ENCODE measurements around the gene HIP1R.

Gene HIP1R

DNA sequence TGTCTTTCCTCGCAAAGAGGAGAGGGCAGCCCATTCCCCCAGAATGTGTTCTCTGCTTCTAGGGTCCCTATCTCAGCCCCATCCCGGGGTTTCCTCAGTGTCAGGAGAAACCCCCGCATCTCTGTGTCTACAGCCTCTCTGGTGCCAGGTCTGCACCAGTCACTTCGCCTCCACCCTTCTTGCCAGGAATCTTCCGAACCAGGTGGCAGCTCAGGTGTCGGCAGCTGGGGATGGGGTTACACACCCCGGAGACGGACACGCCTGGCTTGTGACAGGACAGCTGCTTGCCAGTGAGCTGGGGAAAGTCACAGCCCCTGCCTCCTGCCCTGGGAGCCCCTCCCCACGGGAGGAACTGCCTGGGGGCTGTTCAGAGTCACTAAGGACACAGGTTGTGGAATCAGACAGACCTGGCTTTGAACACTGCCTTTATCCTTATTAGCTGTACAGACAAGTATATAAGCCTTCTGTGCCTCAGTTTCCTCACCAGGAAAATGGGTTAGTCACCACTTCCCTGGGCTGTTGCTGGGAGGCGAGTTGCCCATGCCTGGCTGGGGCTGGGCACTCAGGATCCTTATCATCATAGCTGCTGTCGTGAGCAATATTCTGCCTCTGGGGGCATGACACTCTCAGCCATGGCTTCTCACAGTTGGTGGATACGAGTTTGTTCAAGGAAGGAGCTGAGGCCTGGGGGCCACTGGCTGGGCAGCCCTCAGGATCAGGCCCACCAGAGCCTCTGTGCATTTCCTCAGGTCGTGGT lies 10.8 kb downstream of the HIP1R start:
- in situ Hi-C loops (cut with MboI; ENCODE audit: low pct_unique_long_range_greater_than_20kb, low sequenced_read_pairs): no loop called here
- no peak for DNase-seq

DNA sequence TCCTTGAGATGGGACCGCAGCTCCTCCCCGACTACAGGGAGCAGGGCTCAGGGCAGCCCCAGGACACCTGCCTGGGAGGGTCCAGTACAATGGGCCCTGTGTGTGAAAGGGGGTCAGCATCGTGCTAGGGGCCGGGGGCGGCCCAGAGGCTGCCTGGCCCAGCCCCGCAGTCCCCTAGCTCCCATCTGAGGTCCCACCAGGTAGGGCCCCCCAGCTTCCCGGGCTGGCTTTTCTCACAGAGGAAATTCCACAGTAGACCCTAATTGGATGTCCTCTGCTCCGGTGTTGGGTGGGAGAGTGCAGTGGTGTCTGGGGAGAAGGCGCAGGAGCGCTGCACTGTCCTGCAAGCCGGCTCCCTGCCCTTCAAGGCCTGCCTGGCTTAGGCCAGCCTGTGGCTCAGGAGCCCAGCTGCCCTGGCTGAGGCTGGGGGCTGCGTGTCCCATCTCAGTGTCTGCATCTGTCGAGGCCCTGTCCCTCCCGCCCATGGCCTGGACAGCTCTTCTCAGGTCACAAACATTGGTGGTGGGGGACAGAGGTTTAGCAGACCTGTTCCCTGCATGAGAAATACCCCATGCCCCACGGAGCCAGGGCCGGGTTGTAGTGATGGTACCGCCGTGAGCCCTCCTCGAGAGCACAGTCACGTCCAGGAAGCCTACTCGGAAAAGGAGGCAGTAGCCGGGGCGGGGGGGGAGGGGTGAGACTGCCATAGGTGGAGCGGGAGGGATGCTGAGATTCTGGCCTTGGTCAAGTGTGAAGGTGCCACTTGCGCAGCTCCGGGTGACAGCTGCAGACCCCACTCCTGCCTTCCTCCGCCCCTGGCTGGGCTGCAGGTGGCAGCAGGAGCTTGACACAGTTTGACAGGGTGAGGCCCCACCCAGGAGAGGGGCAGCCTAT lies 11.6 kb downstream of the HIP1R start:
- in situ Hi-C loops (cut with MboI; ENCODE audit: low pct_unique_long_range_greater_than_20kb, low sequenced_read_pairs): no loop called here
- no peak for DNase-seq

DNA sequence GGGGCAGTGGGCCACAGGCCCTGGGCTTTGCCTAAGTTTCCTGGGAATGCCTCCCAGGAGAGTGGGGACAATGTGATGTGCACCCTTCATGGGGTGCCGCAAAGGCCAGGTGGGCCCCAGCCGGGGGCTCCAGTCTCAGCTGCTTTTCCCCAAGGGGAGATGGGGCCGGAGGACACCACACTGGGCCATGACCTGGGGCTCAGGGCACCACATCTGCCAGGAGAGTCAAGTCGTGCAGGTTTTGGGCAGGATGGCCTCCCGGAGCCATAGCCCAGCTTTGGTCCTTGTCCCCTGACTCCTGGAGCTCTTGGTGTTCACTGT lies 12.2 kb downstream of the HIP1R start:
- in situ Hi-C loops (cut with MboI; ENCODE audit: low pct_unique_long_range_greater_than_20kb, low sequenced_read_pairs): no loop called here
- DNase-seq: no peak

GRCh38 chr12:122847921-122848421 lies 12.7 kb downstream of the HIP1R start:
- in situ Hi-C loops (cut with MboI; ENCODE audit: low pct_unique_long_range_greater_than_20kb, low sequenced_read_pairs): no loop called here
- no peak for DNase-seq

GRCh38 chr12:122848471-122849351 lies 13.5 kb downstream of the HIP1R start:
- DNase-seq: no peak
- in situ Hi-C loops (cut with MboI; ENCODE audit: low pct_unique_long_range_greater_than_20kb, low sequenced_read_pairs): no loop called here

DNA sequence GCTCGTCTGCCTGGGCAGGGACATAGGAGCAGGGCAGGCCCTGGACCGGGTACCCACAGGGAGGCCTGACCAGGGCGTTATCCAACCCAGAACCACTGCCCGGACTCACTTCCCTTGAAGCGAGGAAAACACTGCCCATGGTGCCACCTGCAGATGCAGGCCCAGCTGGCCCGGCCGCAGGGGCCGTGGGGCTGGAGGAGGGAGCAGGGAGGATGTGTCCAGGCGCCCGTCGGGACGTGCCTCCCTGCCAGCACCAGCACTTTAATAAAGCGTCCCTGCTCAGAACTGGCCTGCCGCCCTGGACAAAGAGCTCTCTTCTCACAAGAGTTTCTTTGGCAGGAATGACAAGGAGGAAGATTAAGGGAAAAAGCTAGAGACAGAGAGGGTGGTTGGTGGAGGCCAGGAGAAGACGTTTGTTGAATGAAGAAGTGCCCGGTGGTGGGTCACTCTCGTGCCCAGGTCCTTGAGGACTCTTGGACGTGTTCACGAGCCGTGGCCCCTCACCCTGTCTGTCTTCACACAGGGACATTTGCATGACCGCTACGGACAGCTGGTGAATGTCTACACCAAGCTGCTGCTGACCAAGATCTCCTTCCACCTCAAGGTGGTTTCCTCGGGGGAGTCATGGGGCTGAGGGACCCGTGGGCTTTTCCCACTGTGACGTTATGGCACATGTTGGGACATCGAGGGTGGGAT lies 14.2 kb downstream of the HIP1R start:
- no peak for DNase-seq
- in situ Hi-C loops (cut with MboI; ENCODE audit: low pct_unique_long_range_greater_than_20kb, low sequenced_read_pairs): loop anchor here (10.0 to 25.0 kb wide), 2 partner anchors 95 to 388 kb away; partner anchors contain the start of genes MPHOSPH9 and MTRFR

- no peak for DNase-seq
- in situ Hi-C loops (cut with MboI; ENCODE audit: low pct_unique_long_range_greater_than_20kb, low sequenced_read_pairs): loop anchor here (10.0 to 25.0 kb wide), 2 partner anchors 95 to 387 kb away; partner anchors contain the start of genes MPHOSPH9 and MTRFR
Measured at GRCh38 chr12:122850048-122850445, 14.8 kb downstream of the HIP1R start.

DNA sequence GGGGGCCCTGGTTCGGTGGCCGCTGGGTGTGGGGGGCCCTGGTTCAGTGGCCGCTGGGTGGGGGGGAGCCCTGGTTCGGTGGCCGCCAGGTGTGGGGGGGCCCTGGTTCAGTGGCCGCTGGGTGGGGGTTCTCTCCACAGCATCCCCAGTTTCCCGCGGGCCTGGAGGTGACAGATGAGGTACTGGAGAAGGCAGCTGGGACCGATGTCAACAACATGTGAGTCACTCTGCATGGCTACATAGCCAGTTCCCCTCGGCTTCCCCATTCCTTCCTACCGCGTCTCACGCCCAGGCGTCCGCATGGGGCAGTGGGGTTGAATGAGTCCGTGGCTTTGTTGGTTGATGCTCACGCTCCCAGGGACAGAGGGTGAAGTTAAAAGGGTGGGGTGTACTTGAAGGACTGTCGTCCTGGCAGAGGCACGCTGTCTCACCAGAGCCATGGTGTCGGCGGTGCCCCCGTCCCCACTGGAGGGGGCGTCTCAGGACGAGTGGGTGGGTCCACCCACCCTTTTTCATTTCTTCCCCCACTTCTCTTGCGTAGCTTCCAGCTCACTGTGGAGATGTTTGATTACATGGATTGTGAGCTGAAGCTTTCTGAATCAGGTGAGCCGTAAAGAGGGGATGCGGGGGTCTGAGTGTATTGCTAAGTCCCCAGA lies 15.6 kb downstream of the HIP1R start:
- in situ Hi-C loops (cut with MboI; ENCODE audit: low pct_unique_long_range_greater_than_20kb, low sequenced_read_pairs): loop anchor here (10.0 to 25.0 kb wide), 2 partner anchors 94 to 386 kb away; partner anchors contain the start of genes MPHOSPH9 and MTRFR

GRCh38 chr12:122851820-122852219 lies 16.6 kb downstream of the HIP1R start:
- in situ Hi-C loops (cut with MboI; ENCODE audit: low pct_unique_long_range_greater_than_20kb, low sequenced_read_pairs): loop anchor here (10.0 to 25.0 kb wide), 2 partner anchors 93 to 385 kb away; partner anchors contain the start of genes MPHOSPH9 and MTRFR
- DNase-seq: no peak

More for the DNA sequence above, 15.6 kb downstream of the HIP1R start:
- DNase-seq: no peak

DNA sequence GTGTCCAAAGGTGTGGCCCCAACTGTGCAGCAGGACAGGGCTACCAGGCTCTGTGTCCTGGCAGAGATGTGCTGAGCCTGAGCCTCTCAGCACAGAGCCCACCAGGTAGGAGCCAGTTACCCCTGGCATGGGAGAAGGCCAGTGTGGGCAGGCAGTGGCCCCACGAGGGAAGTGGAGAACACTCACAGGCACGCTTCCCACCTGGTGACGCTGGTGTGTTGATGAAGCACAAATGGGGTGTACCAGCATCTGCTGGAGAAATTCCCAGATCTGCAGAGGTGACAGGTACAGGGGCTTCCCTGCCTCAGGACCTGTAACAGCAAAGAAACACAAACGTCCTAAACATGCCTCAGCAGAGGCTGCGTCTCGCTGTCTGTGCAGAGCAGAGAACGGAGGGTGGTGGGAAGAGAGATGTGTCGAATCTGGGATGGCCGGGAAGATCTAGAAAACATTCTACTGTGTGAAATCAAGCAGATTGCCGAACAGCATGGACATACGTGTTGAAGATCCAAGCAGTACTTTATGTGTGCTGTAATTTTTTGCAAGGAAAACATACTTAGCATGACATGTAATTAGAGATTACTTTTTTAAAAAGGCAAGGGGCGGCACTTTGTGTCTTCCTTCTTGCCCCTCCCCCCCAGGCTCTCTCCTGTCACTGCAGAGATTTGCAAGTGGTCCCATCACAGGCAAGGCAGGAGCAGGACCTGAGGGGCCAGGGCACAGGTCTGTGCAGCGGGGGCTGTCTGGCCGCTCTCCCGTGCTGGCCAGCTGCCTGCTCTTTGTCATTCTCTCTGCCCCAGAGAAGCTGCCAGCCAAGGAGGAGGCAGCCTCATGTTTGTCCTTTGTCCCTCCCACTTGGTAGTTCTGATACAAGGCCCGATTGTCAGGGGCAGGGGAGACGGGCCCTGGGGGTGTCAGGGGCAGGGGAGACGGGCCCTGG lies 17.3 kb downstream of the HIP1R start:
- in situ Hi-C loops (cut with MboI; ENCODE audit: low pct_unique_long_range_greater_than_20kb, low sequenced_read_pairs): loop anchor here (10.0 to 25.0 kb wide), 2 partner anchors 92 to 385 kb away; partner anchors contain the start of genes MPHOSPH9 and MTRFR
- no peak for DNase-seq

- in situ Hi-C loops (cut with MboI; ENCODE audit: low pct_unique_long_range_greater_than_20kb, low sequenced_read_pairs): loop anchor here (10.0 to 25.0 kb wide), 2 partner anchors 91 to 384 kb away; partner anchors contain the start of genes MPHOSPH9 and MTRFR
- no peak for DNase-seq
Measured at GRCh38 chr12:122853582-122854245, 18.5 kb downstream of the HIP1R start.

DNA sequence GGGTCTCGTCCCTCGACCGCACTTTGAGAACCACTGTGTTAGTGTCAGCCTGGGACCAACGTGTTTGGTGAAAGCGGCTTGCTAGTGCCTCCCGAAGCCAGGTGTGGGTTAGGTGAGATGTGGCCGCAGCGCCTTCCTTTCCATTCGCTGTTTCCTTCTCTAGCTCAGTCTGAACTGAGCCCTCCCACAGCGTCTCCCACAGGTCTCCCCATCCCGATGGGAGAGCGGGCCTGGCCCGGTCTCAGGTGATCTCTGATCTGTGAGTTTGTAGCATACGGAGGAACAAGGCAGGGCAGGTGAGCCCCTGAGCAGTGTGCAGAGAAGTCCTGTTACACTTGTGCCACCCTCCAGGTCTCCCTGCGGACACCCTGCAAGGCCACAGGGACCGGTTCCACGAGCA lies 19.3 kb downstream of the HIP1R start:
- in situ Hi-C loops (cut with MboI; ENCODE audit: low pct_unique_long_range_greater_than_20kb, low sequenced_read_pairs): loop anchor here (10.0 to 25.0 kb wide), 2 partner anchors 90 to 383 kb away; partner anchors contain the start of genes MPHOSPH9 and MTRFR
- no peak for DNase-seq

DNA sequence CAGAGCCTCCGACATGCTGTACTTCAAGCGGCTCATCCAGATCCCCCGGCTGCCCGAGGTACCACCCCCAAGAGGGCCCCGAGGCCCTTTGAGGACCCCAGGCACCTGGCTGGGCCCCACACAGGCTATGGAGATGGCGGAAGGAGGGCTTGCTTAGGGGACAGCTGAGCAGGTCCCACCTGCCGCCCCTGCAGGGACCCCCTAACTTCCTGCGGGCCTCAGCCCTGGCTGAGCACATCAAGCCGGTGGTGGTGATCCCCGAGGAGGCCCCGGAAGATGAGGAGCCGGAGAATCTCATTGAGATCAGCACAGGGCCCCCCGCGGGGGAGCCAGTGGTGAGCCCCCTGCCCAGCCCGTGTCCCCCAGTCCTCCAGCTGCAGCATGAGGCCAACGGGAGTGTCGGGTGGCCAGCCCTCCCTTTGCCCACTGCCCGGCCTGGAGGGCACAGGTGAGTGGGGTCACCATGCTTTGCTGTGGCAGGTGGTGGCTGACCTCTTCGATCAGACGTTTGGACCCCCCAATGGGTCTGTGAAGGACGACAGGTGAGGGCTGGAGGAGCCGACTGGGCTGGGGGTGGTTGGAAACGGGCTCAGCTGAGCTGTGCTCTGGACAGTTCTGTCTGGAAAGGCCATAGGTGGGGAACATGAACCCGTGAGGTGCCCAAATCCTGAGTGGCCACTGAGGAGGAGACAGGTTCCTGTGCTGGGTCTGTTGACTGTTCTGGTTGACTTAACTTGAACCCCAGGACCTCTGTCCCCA lies 20.0 kb downstream of the HIP1R start:
- in situ Hi-C loops (cut with MboI; ENCODE audit: low pct_unique_long_range_greater_than_20kb, low sequenced_read_pairs): loop anchor here (10.0 to 25.0 kb wide), 2 partner anchors 90 to 382 kb away; partner anchors contain the start of genes MPHOSPH9 and MTRFR
- DNase-seq: no peak

- in situ Hi-C loops (cut with MboI; ENCODE audit: low pct_unique_long_range_greater_than_20kb, low sequenced_read_pairs): loop anchor here (10.0 to 25.0 kb wide), 2 partner anchors 89 to 381 kb away; partner anchors contain the start of genes MPHOSPH9 and MTRFR
- no peak for DNase-seq
Measured at GRCh38 chr12:122855928-122856831, 20.9 kb downstream of the HIP1R start.
